SU-DHL-6 (cell line): ENCODE data around the gene CYP2E1.

Experiments used
- EZH2phosphoT487 ChIP-seq: fragments of 200-600 bp; sonication (generic), shearing (Covaris generic); conservative IDR thresholded peaks from 2 replicates; pipeline ENCODE4 v1.6.1; 2018; ENCODE audit warnings: mild to moderate bottlenecking, antibody characterized with exemption, low read length, moderate library complexity, mixed read lengths
- TF ChIP-seq, protein P1 (sequence below): fragments of 200-600 bp; sonication (generic); IDR thresholded peaks from one replicate; pipeline ENCODE4 v1.5.1; 2017; ENCODE audit warnings: antibody characterized with exemption, mild to moderate bottlenecking, low read length, moderate library complexity; ENCODE audit not compliant: insufficient read depth, poor library complexity, severe bottlenecking

DNA sequence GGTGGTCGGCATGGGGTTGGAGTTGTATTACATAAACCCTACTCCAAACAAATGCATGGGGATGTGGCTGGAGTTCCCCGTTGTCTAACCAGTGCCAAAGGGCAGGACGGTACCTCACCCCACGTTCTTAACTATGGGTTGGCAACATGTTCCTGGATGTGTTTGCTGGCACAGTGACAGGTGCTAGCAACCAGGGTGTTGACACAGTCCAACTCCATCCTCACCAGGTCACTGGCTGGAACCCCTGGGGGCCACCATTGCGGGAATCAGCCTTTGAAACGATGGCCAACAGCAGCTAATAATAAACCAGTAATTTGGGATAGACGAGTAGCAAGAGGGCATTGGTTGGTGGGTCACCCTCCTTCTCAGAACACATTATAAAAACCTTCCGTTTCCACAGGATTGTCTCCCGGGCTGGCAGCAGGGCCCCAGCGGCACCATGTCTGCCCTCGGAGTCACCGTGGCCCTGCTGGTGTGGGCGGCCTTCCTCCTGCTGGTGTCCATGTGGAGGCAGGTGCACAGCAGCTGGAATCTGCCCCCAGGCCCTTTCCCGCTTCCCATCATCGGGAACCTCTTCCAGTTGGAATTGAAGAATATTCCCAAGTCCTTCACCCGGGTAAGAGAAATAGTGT lies at the start of gene CYP2E1:
- no peak for TF ChIP-seq EZH2phosphoT487
- TF ChIP-seq, protein P1, sequence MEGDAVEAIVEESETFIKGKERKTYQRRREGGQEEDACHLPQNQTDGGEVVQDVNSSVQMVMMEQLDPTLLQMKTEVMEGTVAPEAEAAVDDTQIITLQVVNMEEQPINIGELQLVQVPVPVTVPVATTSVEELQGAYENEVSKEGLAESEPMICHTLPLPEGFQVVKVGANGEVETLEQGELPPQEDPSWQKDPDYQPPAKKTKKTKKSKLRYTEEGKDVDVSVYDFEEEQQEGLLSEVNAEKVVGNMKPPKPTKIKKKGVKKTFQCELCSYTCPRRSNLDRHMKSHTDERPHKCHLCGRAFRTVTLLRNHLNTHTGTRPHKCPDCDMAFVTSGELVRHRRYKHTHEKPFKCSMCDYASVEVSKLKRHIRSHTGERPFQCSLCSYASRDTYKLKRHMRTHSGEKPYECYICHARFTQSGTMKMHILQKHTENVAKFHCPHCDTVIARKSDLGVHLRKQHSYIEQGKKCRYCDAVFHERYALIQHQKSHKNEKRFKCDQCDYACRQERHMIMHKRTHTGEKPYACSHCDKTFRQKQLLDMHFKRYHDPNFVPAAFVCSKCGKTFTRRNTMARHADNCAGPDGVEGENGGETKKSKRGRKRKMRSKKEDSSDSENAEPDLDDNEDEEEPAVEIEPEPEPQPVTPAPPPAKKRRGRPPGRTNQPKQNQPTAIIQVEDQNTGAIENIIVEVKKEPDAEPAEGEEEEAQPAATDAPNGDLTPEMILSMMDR = no peak
